HG03439 (cell line): ENCODE results near the gene SRGAP2B.
"Not testable (repeated sequence)": the region's sequence is repeated elsewhere in the genome, so short reads cannot be mapped to it uniquely, and the experiment has no call there.

Experiments
- ATAC-seq: cut with Tn5 transposase; IDR thresholded peaks from one replicate; pipeline ENCODE4 v1.9.1; 2021; ENCODE audit warnings: mild to moderate bottlenecking, moderate library complexity; ENCODE audit not compliant: unreplicated experiment

Gene SRGAP2B

DNA sequence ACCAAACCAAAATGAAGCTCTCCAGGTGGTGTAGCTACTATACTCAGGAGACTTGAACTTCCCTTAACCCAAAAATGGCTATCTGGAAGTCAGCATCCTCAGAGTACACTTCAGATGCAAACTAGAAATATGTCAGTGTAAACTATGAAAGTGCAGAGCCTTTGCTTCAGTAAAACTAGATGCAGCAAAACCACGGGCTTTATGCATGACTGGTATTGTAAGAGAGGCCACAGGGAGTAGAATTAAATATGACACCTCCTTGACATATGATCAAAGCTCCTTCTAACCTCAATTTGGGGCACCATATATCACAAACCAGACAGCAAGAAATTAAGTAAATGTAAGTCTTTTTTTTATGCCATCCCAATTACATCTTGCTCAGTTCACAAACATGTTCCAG, 47.6 kb downstream of the SRGAP2B start:
- not testable (repeated sequence) for ATAC-seq

DNA sequence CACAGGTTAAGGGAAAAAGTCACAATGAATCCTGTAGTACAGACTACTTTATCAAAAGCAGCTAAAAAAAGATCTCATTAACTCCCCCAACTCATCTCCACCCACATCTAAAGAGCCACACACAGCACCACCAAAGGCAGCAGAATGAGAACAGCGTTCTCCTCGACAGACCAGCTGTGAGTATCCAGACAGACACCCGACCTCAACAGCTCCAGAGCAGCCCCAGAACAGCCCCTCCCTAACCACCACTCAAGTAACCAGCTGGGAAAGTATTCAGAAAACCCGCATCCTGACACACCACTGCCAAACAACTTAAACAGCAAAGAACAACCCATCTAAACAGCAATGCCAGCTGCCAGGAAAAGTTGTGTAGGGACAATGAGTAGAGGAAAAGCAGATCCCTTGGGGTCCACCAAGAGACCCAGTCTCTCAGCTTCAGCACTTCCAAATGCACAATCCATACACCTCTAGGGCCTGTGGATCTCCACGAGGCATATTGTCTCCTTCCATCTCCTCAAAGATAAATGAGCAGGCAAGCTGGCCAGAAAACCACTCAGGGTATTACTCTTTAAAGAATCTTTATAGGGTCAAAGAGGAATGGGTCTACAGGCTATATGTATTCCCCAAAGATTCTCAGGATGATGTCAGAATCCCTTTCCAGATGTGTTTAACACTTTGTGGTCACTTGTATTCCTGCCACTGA, 49.4 kb downstream of the SRGAP2B start:
- ATAC-seq: not testable (repeated sequence)

DNA sequence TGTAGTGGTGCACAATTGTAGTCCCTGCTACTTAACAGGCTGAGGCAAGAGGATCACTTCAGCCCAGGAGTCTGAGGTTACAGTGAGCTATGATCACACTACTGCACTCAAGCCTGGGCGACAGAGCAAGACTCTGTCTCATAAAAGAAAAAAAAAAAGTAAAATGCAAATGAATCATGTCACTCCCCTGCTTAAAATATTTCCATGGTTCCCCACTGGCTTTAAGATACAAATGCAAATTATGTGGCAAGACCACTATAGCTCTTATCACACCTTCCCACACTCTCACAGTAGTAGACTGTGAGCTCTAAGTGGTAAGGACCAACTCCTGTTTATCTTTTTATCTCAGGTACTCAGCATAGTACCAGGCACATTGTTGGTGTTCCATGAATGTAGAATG, 53.6 kb downstream of the SRGAP2B start:
- ATAC-seq: peak; percentile 94

DNA sequence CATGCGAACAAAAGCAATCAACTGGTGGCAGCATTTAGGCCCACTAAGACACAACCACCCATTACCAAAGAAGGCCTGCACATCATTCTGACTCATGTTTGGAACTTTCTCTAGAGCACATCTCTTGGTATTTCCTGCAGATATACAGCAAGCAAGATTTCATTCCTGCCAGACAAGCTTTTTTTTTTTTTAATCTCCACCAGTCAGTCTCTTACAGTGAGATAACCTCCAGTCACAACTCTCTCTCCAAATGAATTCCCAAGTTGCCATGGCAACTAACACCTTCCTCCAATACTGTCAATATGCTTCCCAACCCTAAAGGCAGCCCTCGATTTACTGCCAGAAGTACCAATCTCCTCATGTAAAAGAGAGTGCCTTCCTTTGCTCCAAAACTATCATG, 59.1 kb downstream of the SRGAP2B start:
- ATAC-seq: not testable (repeated sequence)

DNA sequence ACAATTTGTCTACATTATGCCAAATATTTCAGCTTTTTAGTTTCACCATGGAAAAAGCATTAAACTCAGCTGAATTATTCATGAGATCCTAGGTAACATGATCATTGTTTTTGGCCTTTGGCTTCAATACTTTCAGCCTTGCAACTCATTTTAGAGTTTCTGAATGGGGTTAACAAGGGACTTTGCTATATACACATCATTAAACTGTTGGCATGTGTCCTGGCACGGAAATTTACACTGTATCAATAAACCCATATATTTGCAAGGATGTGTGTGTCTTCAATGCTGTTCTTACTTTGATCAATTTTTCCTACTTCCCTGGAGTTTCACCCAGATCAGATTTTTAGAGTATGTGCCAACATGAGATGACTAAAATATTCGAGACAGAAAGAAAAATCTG, 61.6 kb downstream of the SRGAP2B start:
- not testable (repeated sequence) for ATAC-seq

DNA sequence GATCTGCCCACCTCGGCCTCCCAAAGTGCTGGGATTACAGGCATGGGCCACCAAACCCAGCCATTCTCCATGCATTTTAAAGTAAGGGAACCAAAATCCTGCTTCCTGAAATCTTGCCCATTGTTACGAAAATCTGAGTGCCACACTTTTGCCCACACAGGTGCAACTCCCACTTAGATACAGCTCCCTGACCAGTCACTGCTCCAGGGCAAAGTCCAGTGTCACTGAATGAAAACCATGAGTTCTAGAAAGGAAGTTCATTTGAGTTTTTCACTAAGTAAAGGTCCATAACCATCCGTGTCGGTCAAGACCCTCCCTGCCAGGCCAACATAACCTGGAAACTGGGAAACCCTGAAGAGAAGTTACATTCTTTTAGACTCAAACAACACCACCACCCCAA, 67.9 kb downstream of the SRGAP2B start:
- not testable (repeated sequence) for ATAC-seq

DNA sequence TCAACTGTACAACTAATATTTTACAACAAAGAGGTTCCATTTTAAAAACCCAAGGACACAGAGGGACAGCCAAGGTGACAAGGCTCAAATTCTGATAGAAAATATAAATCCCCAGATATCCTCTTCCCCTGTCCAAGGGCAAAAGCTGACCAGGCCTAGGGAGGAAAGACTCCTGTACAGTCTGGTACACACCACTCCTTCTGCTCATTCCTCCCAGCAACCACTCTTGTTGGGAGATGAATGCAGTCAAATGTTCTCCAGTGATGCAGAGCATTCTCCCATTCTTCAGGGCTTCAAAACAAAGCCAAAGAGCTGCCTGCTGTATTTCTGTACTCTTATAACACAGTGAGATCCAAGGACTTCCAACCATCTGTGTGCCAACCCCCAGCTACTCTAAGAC, 69.8 kb downstream of the SRGAP2B start:
- ATAC-seq: not testable (repeated sequence)

DNA sequence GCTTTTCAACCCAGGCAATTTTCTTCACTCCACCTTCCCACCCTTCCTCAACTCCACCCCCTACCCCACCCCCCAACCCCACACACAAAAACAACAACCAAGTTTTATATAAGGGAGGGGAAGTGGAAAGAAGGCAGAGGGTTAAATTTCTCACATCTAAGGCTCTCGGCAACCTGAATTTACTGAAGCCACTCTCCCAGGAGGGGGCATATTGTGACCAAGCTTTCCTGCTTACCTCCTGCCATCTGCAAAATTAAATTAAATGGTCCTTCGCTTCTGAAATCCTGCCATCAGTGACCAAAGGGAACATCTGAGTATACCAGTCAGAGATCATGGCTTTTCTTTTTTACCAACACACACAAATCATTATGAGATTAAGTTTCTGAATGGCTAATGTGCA, 72.9 kb downstream of the SRGAP2B start:
- not testable (repeated sequence) for ATAC-seq

DNA sequence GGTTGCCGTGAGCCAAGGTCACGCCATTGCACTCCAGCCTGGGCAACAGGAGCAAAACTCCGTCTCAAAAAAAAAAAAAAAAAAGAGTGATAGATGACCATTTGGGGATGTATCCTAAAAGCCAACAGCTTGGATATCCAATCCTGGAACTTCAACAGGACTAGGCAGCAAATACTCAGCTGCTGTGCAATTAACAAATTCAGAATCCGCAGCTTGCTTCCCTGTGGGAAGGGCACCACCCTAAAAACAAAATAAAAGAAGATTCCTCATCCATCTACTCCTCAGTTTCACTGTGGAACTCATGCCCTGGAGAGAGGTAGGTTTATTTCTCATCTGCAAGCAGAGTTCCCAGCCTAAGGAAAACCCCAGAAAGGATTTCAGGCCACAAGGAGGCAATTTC, 73.4 kb downstream of the SRGAP2B start:
- ATAC-seq: not testable (repeated sequence)

DNA sequence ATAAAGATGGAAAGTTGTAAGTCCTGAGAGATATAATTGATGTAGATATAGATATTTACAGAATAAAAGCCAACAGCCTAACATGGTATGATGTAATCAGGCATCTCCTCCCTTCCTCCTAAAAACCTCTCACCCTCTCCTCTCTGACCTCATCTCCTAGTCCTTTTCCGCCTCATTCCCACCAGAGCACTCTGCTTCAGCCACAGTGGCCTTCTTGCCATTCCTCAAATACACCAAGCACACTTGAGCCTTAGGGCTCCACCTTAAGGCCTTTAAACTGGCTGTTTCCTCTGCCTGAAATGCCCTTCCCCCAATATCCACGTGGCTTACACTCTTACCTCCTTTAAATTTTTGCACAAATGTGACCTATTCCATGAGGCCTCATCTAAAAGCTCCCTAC, 75.4 kb downstream of the SRGAP2B start:
- not testable (repeated sequence) for ATAC-seq

DNA sequence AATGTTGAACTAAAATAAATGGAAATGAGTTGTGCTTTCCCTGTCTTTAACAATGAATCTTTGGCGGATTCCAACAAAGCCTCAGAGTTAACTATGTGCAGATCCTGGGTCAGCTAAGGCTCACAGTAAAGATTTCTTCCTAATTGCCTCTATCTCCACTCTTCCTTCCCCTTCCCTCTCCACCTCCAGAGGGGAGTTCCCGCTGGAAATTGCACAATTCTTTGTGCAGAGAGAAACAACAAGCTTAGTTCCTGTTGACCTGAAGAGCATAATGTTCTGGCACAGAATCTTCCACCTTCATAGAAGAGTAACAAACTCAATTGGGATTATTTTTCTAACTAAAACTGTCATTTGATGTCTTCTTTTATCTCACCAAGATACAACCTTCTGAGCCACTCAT, 77.4 kb downstream of the SRGAP2B start:
- not testable (repeated sequence) for ATAC-seq

DNA sequence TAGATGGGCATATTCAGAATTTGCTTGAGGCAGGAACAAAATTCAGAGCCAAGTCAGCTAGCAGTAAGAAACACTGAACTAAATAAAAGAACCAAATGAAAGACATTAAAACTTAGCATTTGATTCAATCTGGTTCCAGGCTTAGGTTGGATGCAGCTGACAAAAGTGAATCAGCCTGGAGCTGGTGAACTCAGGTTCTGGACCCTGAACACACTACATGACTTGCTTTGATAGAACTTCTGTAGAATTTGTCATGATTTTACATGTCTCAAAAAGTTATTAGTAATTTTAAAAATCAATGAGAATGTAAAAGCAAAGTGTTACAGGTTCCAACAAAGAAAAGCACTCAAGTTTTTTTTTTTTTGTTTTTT, 78.7 kb downstream of the SRGAP2B start:
- ATAC-seq: peak; percentile 24

DNA sequence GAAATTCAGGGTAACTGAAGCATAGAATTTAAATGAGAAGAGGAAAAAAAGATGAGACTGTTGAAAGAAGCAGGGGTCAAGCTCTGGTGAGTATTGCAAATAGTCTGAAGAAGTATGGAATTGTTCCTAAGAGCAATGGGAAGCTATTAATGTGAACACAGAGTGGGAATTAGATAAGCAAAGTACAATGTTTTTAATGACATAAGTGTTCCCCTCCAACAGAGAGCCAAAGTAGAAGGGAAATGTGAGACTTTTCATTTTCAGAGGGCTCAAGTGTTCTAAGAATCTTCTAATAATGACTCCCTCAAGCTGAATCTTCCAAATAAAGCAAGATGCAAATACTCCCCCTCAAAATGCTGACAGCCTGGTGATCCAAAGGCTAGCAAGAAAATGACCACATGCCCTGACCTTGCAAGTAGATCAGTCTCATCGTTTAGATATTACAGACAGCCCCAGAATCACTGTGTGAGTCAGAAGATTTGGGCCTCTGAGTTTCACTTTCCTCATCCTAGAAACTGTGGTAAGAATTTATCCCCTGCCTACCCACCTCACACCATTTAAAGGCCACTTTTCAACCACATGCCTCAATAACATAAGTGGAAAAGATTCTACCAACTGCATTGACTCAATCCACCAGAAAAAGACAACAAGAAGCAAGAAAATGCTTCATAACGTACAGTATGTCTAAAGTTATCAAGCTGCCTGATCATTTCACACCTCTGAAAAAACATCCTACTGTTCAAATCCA, 79.2 kb downstream of the SRGAP2B start:
- peak; percentile 56 for ATAC-seq

DNA sequence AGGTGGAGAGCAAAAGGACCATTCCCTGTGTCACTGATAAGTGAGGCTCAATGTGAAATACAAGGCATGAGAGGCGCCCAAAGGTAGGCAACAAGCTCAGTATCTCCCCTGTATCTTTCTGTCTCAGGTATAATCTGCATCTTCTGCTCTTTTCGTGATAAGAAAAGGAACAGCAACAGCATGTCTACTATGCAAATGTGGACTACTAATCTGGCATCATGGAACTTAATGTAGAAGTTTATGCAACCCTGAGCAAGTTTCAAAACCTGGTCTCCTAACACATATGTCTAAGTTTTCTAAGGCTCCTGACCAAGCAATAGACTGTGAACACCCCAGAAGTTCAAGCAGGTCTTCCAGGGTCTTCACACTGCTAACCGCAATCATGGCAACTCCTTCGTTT, 81.8 kb downstream of the SRGAP2B start:
- not testable (repeated sequence) for ATAC-seq

DNA sequence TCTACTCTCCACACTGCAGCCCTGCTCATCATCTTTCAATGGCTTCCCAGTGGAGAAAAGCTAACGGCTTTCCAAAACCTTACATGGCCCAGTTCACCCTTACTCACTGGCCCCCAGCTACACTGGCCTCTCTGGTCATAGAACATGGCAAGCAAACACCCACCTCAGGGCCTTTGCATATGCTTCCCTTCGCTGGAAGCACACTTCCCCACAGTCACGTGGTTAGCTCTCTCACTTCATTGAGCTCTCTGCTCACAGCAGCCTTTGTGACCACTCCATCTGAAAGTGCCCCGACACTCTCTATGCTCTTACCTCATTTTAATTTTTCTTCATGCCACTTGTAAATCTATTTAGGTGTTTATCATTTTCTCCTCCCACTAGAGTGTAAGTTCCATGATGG, 83.3 kb downstream of the SRGAP2B start:
- ATAC-seq: not testable (repeated sequence)

DNA sequence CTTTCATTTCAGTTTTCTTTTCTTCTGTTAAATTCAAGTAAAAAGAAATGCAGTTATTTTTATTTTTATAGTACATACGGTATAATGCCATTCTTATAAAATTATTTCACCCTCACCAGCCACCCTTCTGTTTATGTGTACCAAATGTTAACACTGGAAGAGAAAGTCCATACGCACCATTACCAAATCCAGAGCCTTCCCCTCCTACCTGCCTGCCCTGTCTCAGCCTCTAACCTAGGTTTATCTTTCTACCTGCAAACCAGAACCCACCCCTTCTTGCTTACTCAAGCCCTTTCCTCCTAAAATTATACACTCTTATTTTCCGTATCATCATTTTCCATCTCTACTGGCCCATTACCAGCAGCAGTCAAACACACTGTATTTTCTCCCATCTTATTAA, 84.5 kb downstream of the SRGAP2B start:
- ATAC-seq: not testable (repeated sequence)

DNA sequence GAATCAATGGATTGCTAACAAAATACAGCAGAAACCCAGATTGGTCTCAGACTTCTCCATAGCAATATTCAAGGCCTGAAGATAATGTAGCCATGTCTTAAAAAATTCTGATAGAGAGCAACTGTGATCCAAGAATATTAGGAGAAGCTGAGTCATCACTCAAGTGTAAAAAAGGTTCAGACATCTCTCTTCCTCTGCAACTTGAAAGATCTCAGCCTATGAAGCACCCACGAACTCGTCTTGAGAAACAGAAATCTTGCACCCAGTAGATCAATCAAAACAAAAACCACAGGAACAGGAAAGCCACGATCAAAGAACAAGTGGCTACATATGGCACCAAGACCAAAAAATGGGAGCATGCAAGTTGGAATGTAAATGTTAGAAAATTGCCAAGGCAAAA, 85.2 kb downstream of the SRGAP2B start:
- ATAC-seq: not testable (repeated sequence)

DNA sequence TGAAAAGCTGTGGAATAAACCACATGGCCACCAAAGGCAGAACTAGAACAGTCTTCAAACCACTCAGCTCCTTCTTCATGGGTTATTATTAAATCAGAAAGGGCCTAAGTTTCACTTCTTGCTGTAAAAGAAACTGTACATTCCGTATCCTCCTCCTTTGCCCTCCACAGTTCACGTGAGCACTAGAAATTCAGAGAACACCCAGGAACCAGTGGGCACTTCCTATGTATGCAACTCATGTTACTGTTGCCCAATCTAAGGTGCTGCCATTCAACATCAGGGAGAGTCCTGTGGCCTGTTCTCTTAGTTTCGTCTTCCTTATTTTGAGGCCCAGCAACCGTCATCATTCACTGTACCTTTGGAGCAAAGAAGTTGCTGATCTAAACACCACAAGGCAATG, 86.7 kb downstream of the SRGAP2B start:
- peak; percentile 53 for ATAC-seq

DNA sequence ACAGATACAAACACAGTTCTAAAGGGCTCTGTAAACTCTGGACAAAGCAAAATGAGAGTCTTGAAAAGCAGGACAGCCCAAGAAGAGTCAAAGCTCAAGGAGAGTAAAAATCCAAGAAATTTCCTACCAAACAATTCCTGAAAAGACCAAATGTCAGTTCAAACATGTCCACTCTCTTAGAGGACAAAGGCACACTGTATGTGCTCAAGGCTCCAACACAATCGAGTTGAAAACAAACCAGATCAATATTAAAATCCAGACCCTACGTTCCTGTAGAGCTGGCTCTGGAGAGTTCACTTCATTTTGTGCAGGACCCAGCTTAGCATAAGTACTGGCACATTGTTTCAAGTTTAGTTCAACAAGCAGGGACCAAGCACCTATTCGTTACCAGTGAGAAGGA, 90.0 kb downstream of the SRGAP2B start:
- ATAC-seq: not testable (repeated sequence)

DNA sequence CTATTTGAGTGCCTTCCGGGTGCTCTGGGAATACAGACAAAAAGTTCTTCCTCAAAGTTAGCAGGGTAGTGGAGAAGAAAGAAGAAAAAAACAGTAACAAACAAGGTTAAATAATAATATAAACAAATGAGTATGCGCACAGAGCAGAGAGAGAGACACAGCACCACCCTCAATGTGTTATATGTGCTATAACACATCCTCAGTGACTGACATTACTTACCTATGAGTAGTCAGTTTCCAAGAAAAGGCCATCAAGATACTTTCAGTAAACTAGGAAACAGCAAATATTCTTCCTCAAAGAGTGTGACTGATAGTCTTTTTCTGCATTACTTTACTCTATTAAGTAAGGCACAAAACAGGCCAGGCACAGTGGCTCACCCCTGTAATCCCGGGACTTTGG, 93.7 kb downstream of the SRGAP2B start:
- not testable (repeated sequence) for ATAC-seq

DNA sequence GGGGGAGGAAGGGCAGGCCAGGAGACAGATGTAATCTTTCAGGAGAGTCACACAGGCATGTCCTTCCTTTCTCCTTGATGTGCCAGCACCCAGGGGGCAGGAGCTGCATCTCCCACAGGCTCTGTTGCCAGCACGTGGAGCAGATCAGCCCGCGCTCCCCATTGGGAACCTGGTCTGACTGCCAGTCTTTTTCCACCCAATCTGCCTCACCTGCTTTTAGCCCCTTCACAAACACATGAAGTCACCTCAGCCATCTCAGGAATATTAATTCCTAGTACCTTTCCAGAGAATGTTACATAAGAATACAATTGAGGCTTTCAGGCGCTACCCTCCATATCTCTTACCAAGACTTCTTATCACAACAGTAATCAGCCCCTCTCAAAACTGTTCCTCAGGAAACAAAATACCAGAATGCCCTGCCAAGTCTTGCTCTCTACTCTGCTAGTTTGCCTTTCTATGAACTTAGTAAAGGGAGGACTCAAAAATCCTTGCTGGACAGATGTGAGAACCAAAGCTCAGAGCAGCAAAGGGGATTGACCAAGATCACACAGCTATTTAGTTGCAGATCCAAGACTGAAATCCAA, 94.3 kb downstream of the SRGAP2B start:
- not testable (repeated sequence) for ATAC-seq
